Measurements from ENCODE around the gene NTN1. TPM values are rescaled to one million over a fixed set of nuclear protein-coding genes. Genes with fewer than 3 reads are reported as not detected.

NTN1 gene
- total and polyA plus RNA-seq, 2 donors from 2014 or later = 1.8 TPM

DNA sequence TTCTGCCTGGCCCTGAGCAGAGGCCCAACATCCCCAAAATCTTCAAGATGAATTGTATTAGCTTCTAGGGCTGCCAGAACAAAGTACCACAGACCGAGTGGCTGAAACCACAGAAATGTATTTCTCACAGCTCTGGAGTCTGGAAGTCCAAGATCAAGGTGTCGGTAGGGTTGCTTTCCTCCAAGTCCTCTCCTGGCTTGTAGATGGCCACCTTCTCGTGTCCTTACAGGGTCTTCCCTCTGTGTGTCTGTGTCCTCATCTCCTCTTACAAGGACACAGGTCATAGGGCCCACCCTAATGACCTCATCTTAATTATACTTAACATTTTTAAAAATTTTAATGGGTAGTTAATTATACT, 215.7 kb downstream of the NTN1 start:
- Histone ChIP-seq H3K9me3 (ENCODE audit: control insufficient read depth in 2 of 3, insufficient read depth in 1 of 3, low read length in 3 of 3) (no peaks in the 10 kb centered on the region), H3K4me1 (ENCODE audit: control insufficient read depth in 2 of 3, insufficient read depth in 2 of 3, low read depth in 1 of 3, low read length in 3 of 3) (peaks cover 0 to 7% (median 5%) of the 10 kb centered on the region in 3 donors), H3K4me3 (ENCODE audit: low read length in 3 of 3) (no peak overlapping the region), H3K27me3 (ENCODE audit: control insufficient read depth, insufficient read depth, low read length) (no peaks in the 10 kb centered on the region), H3K27ac (ENCODE audit: low read depth in 2 of 2, low read length in 2 of 2) (no peak overlapping the region), H3K36me3 (ENCODE audit: control insufficient read depth in 2 of 3, insufficient read depth in 3 of 3, low read length in 3 of 3) (no peaks in the 10 kb centered on the region), H3K9ac (ENCODE audit: low read length in 3 of 3) (no peak overlapping the region)
- intact Hi-C loops (cut with DNase I) = no loop called here
- no peak for DNase-seq
- FAIRE-seq = no peak
- TF ChIP-seq, protein P1, sequence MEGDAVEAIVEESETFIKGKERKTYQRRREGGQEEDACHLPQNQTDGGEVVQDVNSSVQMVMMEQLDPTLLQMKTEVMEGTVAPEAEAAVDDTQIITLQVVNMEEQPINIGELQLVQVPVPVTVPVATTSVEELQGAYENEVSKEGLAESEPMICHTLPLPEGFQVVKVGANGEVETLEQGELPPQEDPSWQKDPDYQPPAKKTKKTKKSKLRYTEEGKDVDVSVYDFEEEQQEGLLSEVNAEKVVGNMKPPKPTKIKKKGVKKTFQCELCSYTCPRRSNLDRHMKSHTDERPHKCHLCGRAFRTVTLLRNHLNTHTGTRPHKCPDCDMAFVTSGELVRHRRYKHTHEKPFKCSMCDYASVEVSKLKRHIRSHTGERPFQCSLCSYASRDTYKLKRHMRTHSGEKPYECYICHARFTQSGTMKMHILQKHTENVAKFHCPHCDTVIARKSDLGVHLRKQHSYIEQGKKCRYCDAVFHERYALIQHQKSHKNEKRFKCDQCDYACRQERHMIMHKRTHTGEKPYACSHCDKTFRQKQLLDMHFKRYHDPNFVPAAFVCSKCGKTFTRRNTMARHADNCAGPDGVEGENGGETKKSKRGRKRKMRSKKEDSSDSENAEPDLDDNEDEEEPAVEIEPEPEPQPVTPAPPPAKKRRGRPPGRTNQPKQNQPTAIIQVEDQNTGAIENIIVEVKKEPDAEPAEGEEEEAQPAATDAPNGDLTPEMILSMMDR (IDR thresholded peaks at IDR 0.05; ENCODE audit: borderline replicate concordance, extremely low read depth, insufficient read depth) = no peak

DNA sequence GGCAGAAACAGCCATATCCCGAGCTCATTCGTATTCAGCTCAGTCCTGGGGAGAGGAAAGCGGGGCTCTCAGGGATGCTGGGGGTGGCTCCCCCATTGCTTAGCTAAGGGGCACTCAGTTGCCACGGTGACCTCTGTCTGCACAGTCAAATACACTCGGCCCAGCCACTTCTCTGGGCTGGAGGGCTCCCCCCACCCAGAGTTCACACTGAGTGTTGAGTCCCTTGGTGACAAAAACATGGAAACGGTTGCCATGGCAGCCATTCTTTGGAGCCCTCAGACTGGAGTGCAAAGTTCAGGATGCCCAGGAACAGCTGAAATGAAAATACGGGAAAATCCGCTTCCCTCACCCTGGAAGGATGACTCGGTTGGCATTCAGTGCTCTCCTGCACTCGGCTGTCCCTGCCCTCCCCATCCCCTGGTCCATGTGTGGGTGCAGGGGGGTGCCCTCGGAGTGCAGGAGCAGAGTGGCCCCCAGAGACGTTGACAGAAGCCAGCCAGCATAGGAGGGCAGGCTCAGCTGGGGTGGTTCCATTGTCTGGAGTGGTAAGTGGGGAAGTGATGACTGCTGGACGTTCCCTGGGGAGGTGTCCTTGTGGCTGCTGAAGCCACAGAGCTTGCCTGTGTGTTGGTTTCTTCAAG, 216.5 kb downstream of the NTN1 start:
- FAIRE-seq (no peak), DNase-seq (peak; percentile 52 to 73 (median 64))
- no peaks in the 10 kb centered on the region for H3K9me3 ChIP-seq (ENCODE audit: control insufficient read depth in 2 of 3, insufficient read depth in 1 of 3, low read length in 3 of 3)
- TF ChIP-seq, protein P1 (IDR thresholded peaks at IDR 0.05; ENCODE audit: borderline replicate concordance, extremely low read depth, insufficient read depth) = no peak
- no peaks in the 10 kb centered on the region for H3K27me3 ChIP-seq (ENCODE audit: control insufficient read depth, insufficient read depth, low read length)
- H3K4me3 ChIP-seq (ENCODE audit: low read length in 3 of 3) = no peak overlapping the region
- H3K36me3 ChIP-seq (ENCODE audit: control insufficient read depth in 2 of 3, insufficient read depth in 3 of 3, low read length in 3 of 3) = no peaks in the 10 kb centered on the region
- intact Hi-C loops (cut with DNase I) = no loop called here
- H3K27ac ChIP-seq (ENCODE audit: low read depth in 2 of 2, low read length in 2 of 2) = no peak overlapping the region
- peaks cover 0 to 7% (median 5%) of the 10 kb centered on the region in 3 donors for H3K4me1 ChIP-seq (ENCODE audit: control insufficient read depth in 2 of 3, insufficient read depth in 2 of 3, low read depth in 1 of 3, low read length in 3 of 3)
- H3K9ac ChIP-seq (ENCODE audit: low read length in 3 of 3) = no peak overlapping the region

DNA sequence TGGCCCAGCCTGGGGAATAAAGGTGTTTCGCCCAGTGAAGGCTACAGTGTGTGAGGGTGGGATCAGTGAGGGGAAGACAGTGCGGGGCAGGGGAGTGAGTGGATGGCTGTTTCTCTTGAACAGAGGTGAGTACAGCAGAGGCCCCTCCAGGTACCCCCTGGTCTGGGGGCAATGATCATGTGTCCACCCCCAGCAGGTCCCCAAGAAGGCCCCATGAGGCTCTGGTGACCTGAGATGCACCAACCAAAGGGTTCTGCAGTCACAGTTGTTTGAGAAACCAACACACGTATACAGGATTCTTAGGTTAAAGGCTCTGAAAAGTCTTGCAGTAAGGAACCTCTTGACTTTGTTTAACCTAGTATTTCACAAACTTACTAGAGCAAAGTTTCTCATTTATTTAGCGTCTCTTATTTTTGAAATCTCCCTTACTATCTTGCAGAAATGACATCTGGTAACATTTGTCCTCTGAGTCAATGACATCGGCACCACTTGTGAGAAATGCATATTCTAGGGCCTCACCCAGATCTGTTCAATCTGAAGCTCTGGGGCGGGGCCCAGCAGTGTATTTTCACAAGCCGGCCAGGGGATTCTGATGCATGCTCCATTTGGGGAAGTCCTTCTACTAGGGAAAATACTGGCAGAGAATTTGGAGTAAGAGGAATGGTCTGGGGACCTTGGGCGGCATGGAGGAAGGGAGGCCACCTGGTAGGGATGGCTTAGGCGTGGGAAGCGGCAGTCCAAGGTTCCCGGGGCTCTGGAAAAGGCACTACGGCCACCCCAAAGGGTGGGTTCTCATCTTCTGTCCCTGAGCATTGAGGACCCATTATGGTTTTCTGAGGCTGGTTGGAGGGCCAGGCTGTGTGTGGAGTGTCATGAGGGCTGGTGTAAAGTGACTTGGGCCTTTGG, 217.3 kb downstream of the NTN1 start:
- DNase-seq (peak in 1 of 5 donors; percentile 57), FAIRE-seq (no peak)
- no peaks in the 10 kb centered on the region for H3K27me3 ChIP-seq (ENCODE audit: control insufficient read depth, insufficient read depth, low read length)
- TF ChIP-seq, protein P1 (IDR thresholded peaks at IDR 0.05; ENCODE audit: borderline replicate concordance, extremely low read depth, insufficient read depth) = no peak
- H3K36me3 ChIP-seq (ENCODE audit: control insufficient read depth in 2 of 3, insufficient read depth in 3 of 3, low read length in 3 of 3) = no peaks in the 10 kb centered on the region
- no peaks in the 10 kb centered on the region for H3K9me3 ChIP-seq (ENCODE audit: control insufficient read depth in 2 of 3, insufficient read depth in 1 of 3, low read length in 3 of 3)
- no peak overlapping the region for H3K9ac ChIP-seq (ENCODE audit: low read length in 3 of 3)
- no peak overlapping the region for H3K27ac ChIP-seq (ENCODE audit: low read depth in 2 of 2, low read length in 2 of 2)
- intact Hi-C loops (cut with DNase I) = no loop called here
- H3K4me3 ChIP-seq (ENCODE audit: low read length in 3 of 3) = no peak overlapping the region
- peaks cover 0 to 7% (median 5%) of the 10 kb centered on the region in 3 donors for H3K4me1 ChIP-seq (ENCODE audit: control insufficient read depth in 2 of 3, insufficient read depth in 2 of 3, low read depth in 1 of 3, low read length in 3 of 3)
